Neural cell (in vitro differentiated cells): ENCODE data around the gene DDX18. TPM values are rescaled to one million over a fixed set of nuclear protein-coding genes. Genes with fewer than 3 reads are reported as not detected.
"Not testable (repeated sequence)": the region's sequence is repeated elsewhere in the genome, so short reads cannot be mapped to it uniquely, and the experiment has no call there.

Experiments used
- H2AFZ ChIP-seq: fragments of 200-600, 300-800 bp; sonication (generic), shearing (Covaris generic); 2 replicates; pipeline ENCODE4 v1.6.0; 2014; ENCODE audit warnings: low read depth, mild to moderate bottlenecking, antibody characterized with exemption, low read length, moderate library complexity
- H3F3A ChIP-seq: fragments of 200-600 bp; shearing (Covaris generic); 2 replicates; pipeline ENCODE4 v1.6.1; 2016; ENCODE audit warnings: mild to moderate bottlenecking, moderate library complexity, mixed read lengths, antibody characterized with exemption, low read length; ENCODE audit not compliant: insufficient read depth, poor library complexity, severe bottlenecking
- H3K27ac ChIP-seq: fragments of 200-600, 300-800 bp; sonication (generic), shearing (Covaris generic); 2 replicates; pipeline ENCODE4 v1.5.1; 2014; ENCODE audit warnings: mild to moderate bottlenecking, low read length, moderate library complexity
- H3K27me3 ChIP-seq: fragments of 300-800, 200-600 bp; sonication (generic), shearing (Covaris generic); 2 replicates; pipeline ENCODE4 v1.6.0; 2014; ENCODE audit warnings: mild to moderate bottlenecking, low read depth, low read length, moderate library complexity; ENCODE audit not compliant: insufficient read depth
- H3K36me3 ChIP-seq: fragments of 300-800, 200-600 bp; sonication (generic), shearing (Covaris generic); 2 replicates; pipeline ENCODE4 v1.5.1; 2014; ENCODE audit warnings: mild to moderate bottlenecking, antibody characterized with exemption, low read length, moderate library complexity; ENCODE audit not compliant: insufficient read depth
- H3K4me2 ChIP-seq: fragments of 300-800, 200-600 bp; sonication (generic), shearing (Covaris generic); 2 replicates; pipeline ENCODE4 v1.6.0; 2014; ENCODE audit warnings: mild to moderate bottlenecking, low read length
- H3K4me3 ChIP-seq: fragments of 300-800, 200-600 bp; sonication (generic), shearing (Covaris generic); 2 replicates; pipeline ENCODE4 v1.5.1; 2014; ENCODE audit warnings: mild to moderate bottlenecking, low read length, moderate library complexity
- H3K79me2 ChIP-seq: fragments of 200-600 bp; shearing (Covaris generic); replicated peaks from 2 replicates; pipeline ENCODE4 v1.6.0; 2014; ENCODE audit warnings: mild to moderate bottlenecking, low read length, moderate library complexity; ENCODE audit not compliant: insufficient read depth
- H3K9ac ChIP-seq: fragments of 300-800, 200-600 bp; sonication (generic), shearing (Covaris generic); 2 replicates; pipeline ENCODE4 v1.6.1; 2016; ENCODE audit warnings: mild to moderate bottlenecking, low read length, mixed read lengths
- H3K9me2 ChIP-seq: fragments of 200-600 bp; shearing (Covaris generic); 2 replicates; pipeline ENCODE4 v1.6.1; 2016; ENCODE audit warnings: mild to moderate bottlenecking, low read length, mixed read lengths; ENCODE audit not compliant: insufficient read depth
- H3K9me3 ChIP-seq: fragments of 200-600, 300-800 bp; sonication (generic), shearing (Covaris generic); 2 replicates; pipeline ENCODE4 v1.6.1; 2016; ENCODE audit warnings: mild to moderate bottlenecking, mixed run types, low read length, moderate library complexity, mixed read lengths
- H4K20me1 ChIP-seq: fragments of 200-600 bp; shearing (Covaris generic); 2 replicates; pipeline ENCODE4 v1.6.1; 2016; ENCODE audit warnings: mild to moderate bottlenecking, mixed run types; ENCODE audit not compliant: insufficient read depth
- CTCF ChIP-seq: fragments of 450-650 bp; IDR thresholded peaks from 2 replicates; pipeline ENCODE4 v1.5.1; 2014; ENCODE audit warnings: antibody characterized with exemption, mild to moderate bottlenecking, moderate library complexity; ENCODE audit not compliant: poor library complexity, severe bottlenecking
- EP300 ChIP-seq: fragments of 450-650 bp; conservative IDR thresholded peaks from 2 replicates; pipeline ENCODE4 v1.6.1; 2014; ENCODE audit warnings: antibody characterized with exemption, mild to moderate bottlenecking, moderate library complexity; ENCODE audit not compliant: poor library complexity, severe bottlenecking
- EZH2 ChIP-seq: fragments of 200-600, 300-800 bp; shearing (Covaris generic), sonication (generic); IDR thresholded peaks from 2 replicates; pipeline ENCODE4 v1.6.1; 2014; ENCODE audit warnings: antibody characterized with exemption, low read length, borderline replicate concordance, mild to moderate bottlenecking; ENCODE audit not compliant: insufficient read depth, poor library complexity, severe bottlenecking
- MXI1 ChIP-seq: fragments of 450-650 bp; conservative IDR thresholded peaks from 2 replicates; pipeline ENCODE4 v1.6.1; 2014; ENCODE audit warnings: antibody characterized with exemption, mild to moderate bottlenecking; ENCODE audit not compliant: poor library complexity, severe bottlenecking
- POLR2AphosphoS5 ChIP-seq: IDR thresholded peaks from 2 replicates; pipeline ENCODE4 v1.6.1; 2012
- RAD21 ChIP-seq: fragments of 450-650 bp; conservative IDR thresholded peaks from 2 replicates; pipeline ENCODE4 v1.6.1; 2014; ENCODE audit warnings: antibody characterized with exemption, mild to moderate bottlenecking, moderate library complexity
- REST ChIP-seq: IDR thresholded peaks from 2 replicates; pipeline ENCODE4 v1.6.1; 2012; ENCODE audit warnings: borderline replicate concordance
- SMC3 ChIP-seq: fragments of 450-650 bp; conservative IDR thresholded peaks from 2 replicates; pipeline ENCODE4 v1.6.1; 2014; ENCODE audit warnings: antibody characterized with exemption, mild to moderate bottlenecking, moderate library complexity; ENCODE audit not compliant: poor library complexity
- TAF1 ChIP-seq: IDR thresholded peaks from 2 replicates; pipeline ENCODE4 v1.6.1; 2012; ENCODE audit warnings: low read depth
- polyA plus RNA-seq: library from polyadenylated mRNA; depleted of rRNA; stranded (reverse); fragments of >200 nt; gene quantifications from 2 replicates; pipeline ENCODE4 v1.2.3, GENCODE V29; 2014

The DDX18 gene
- polyA plus RNA-seq, 1 donor from 2014 or later = 85.3 TPM

GRCh38 chr2:117820444-117820843, 6.0 kb downstream of the DDX18 start:
- no peak overlapping the region for H3K4me3 ChIP-seq
- H3K9me2 ChIP-seq = no peaks in the 10 kb centered on the region
- H4K20me1 ChIP-seq = no peaks in the 10 kb centered on the region
- H2AFZ ChIP-seq = no peak overlapping the region
- H3K36me3 ChIP-seq = peaks cover 13% of the 10 kb centered on the region
- no peaks in the 10 kb centered on the region for H3K27me3 ChIP-seq
- no peak overlapping the region for H3K9ac ChIP-seq
- no peak overlapping the region for H3K27ac ChIP-seq
- no peak overlapping the region for H3K4me2 ChIP-seq
- H3K9me3 ChIP-seq = no peaks in the 10 kb centered on the region
- TF ChIP-seq EZH2 (no peak), SMC3 (no peak)
- H3F3A ChIP-seq = no peaks in the 10 kb centered on the region
- H3K79me2 ChIP-seq = peaks cover 9% of the 10 kb centered on the region

GRCh38 chr2:117825437-117825836, 10.9 kb downstream of the DDX18 start:
- no peaks in the 10 kb centered on the region for H3K9me3 ChIP-seq
- no peaks in the 10 kb centered on the region for H3F3A ChIP-seq
- H3K27me3 ChIP-seq = no peaks in the 10 kb centered on the region
- H3K4me2 ChIP-seq = no peak overlapping the region
- no peaks in the 10 kb centered on the region for H3K9me2 ChIP-seq
- H2AFZ ChIP-seq = no peak overlapping the region
- no peaks in the 10 kb centered on the region for H3K79me2 ChIP-seq
- no peak overlapping the region for H3K4me3 ChIP-seq
- no peak overlapping the region for H3K9ac ChIP-seq
- peaks cover 10% of the 10 kb centered on the region for H3K36me3 ChIP-seq
- no peaks in the 10 kb centered on the region for H4K20me1 ChIP-seq
- TF ChIP-seq EP300 (no peak), REST (no peak), POLR2AphosphoS5 (no peak), MXI1 (no peak), RAD21 (no peak)
- no peak overlapping the region for H3K27ac ChIP-seq

- H4K20me1 ChIP-seq, H3K9me3 ChIP-seq: not testable (repeated sequence)
Observed at GRCh38 chr2:117827464-117827863, 13.0 kb downstream of the DDX18 start.

GRCh38 chr2:117828870-117829269, 14.4 kb downstream of the DDX18 start:
- Histone ChIP-seq H3K9ac (no peak overlapping the region), H3K4me2 (no peak overlapping the region), H3K27ac (no peak overlapping the region), H3K9me2 (no peaks in the 10 kb centered on the region), H3K79me2 (no peaks in the 10 kb centered on the region), H3K27me3 (no peaks in the 10 kb centered on the region), H3K36me3 (peaks cover 17% of the 10 kb centered on the region), H3K4me3 (no peak overlapping the region), H4K20me1 (no peaks in the 10 kb centered on the region), H2AFZ (no peak overlapping the region), H3K9me3 (no peaks in the 10 kb centered on the region), H3F3A (no peaks in the 10 kb centered on the region)
- TF ChIP-seq EP300 (no peak), SMC3 (no peak), POLR2AphosphoS5 (no peak), RAD21 (no peak), MXI1 (no peak), CTCF (no peak), REST (no peak), EZH2 (no peak), TAF1 (no peak)

More at GRCh38 chr2:117827464-117827863, 13.0 kb downstream of the DDX18 start:
- not testable (repeated sequence) for H3K9me2 ChIP-seq, H2AFZ ChIP-seq, H3F3A ChIP-seq, H3K27ac ChIP-seq, H3K27me3 ChIP-seq, H3K4me2 ChIP-seq, H3K9ac ChIP-seq, H3K79me2 ChIP-seq, H3K4me3 ChIP-seq
- peaks cover 12% of the 10 kb centered on the region for H3K36me3 ChIP-seq
